RCC 7860 (cell line): ENCODE measurements around the gene PIK3AP1.
"Not testable (repeated sequence)": the region's sequence is repeated elsewhere in the genome, so short reads cannot be mapped to it uniquely, and the experiment has no call there.

Experiments used
- DNase-seq: peaks from one replicate; pipeline ENCODE4 v3.0.0-alpha.2; 2015; ENCODE audit warnings: low spot score
- FAIRE-seq: peaks from 2 replicates; lab custom pipeline; 2012; peaks lifted over from hg19 to GRCh38; lab: Jason Lieb, UNC

PIK3AP1 gene

GRCh38 chr10:96737307-96737902, 17.1 kb upstream of the PIK3AP1 start:
- DNase-seq, FAIRE-seq: not testable (repeated sequence)

GRCh38 chr10:96724621-96725020, 4.3 kb upstream of the PIK3AP1 start:
- DNase-seq (no peak), FAIRE-seq (no peak)

- DNase-seq (no peak), FAIRE-seq (no peak)
These were observed 876 bp upstream of the PIK3AP1 start for GRCh38 chr10:96721207-96721572.

- FAIRE-seq (no peak), DNase-seq (no peak)
These were observed 378 bp downstream of the PIK3AP1 start for GRCh38 chr10:96719850-96720421.

GRCh38 chr10:96719200-96719599, 1.1 kb downstream of the PIK3AP1 start:
- FAIRE-seq (no peak), DNase-seq (no peak)

GRCh38 chr10:96718304-96718990, 1.9 kb downstream of the PIK3AP1 start:
- DNase-seq = no peak
- no peak for FAIRE-seq

GRCh38 chr10:96716390-96716789, 3.9 kb downstream of the PIK3AP1 start:
- DNase-seq (no peak), FAIRE-seq (no peak)

GRCh38 chr10:96714746-96715255, 5.5 kb downstream of the PIK3AP1 start:
- FAIRE-seq = no peak
- no peak for DNase-seq

GRCh38 chr10:96714031-96714590, 6.2 kb downstream of the PIK3AP1 start:
- peak; percentile 32 for DNase-seq
- no peak for FAIRE-seq

GRCh38 chr10:96712662-96713271, 7.5 kb downstream of the PIK3AP1 start:
- DNase-seq (no peak), FAIRE-seq (no peak)

GRCh38 chr10:96711048-96711728, 9.1 kb downstream of the PIK3AP1 start:
- FAIRE-seq (no peak), DNase-seq (no peak)

- FAIRE-seq = no peak
These were observed 10.8 kb downstream of the PIK3AP1 start for GRCh38 chr10:96709525-96709924.

GRCh38 chr10:96708996-96709395, 11.3 kb downstream of the PIK3AP1 start:
- FAIRE-seq (no peak), DNase-seq (no peak)

More at GRCh38 chr10:96709525-96709924, 10.8 kb downstream of the PIK3AP1 start:
- no peak for DNase-seq

GRCh38 chr10:96708456-96708855, 11.9 kb downstream of the PIK3AP1 start:
- FAIRE-seq = no peak

GRCh38 chr10:96706331-96706853, 13.9 kb downstream of the PIK3AP1 start:
- no peak for FAIRE-seq
- DNase-seq = no peak

More at GRCh38 chr10:96708456-96708855, 11.9 kb downstream of the PIK3AP1 start:
- DNase-seq = no peak

GRCh38 chr10:96705134-96705533, 15.2 kb downstream of the PIK3AP1 start:
- FAIRE-seq (no peak), DNase-seq (no peak)

- FAIRE-seq = no peak
- no peak for DNase-seq
These were observed 15.8 kb downstream of the PIK3AP1 start for GRCh38 chr10:96704563-96704962.

GRCh38 chr10:96703358-96703757, 17.0 kb downstream of the PIK3AP1 start:
- DNase-seq = no peak

GRCh38 chr10:96701265-96701664, 19.0 kb downstream of the PIK3AP1 start:
- DNase-seq (no peak), FAIRE-seq (no peak)

More at GRCh38 chr10:96703358-96703757, 17.0 kb downstream of the PIK3AP1 start:
- no peak for FAIRE-seq

- no peak for FAIRE-seq
- DNase-seq = no peak
These were observed 19.8 kb downstream of the PIK3AP1 start for GRCh38 chr10:96700374-96701099.
